Endothelial cell of umbilical vein (primary cell): Measurements from ENCODE around the gene HDAC4. TPM values are rescaled to one million over a fixed set of nuclear protein-coding genes. Genes with fewer than 3 reads are reported as not detected.

Experiments
- BruUV-seq: library from RNA; stranded (reverse); fragments of 400-500 nt; replicated peaks from 2 replicates; lab custom pipeline; 2021; lab: Mats Ljungman, UMichigan
- CTCF ChIA-PET: fragments of 300-600, 350-600 bp; sonication (Branson Sonifier 250); formaldehyde crosslinking; loops from one replicate; lab custom pipeline; 2021; ENCODE audit warnings: antibody characterized with exemption, inconsistent platforms; lab: Charles Lee
- POLR2A ChIA-PET: fragments of 300-600, 350-600 bp; sonication (Branson Sonifier 250); formaldehyde crosslinking; loops from one replicate; lab custom pipeline; 2021; ENCODE audit warnings: antibody characterized with exemption, inconsistent platforms; lab: Charles Lee
- DNase-seq: peaks from one replicate; pipeline ENCODE4 v3.0.0-alpha.2; 2011; ENCODE audit warnings: low read depth, low spot score
- FAIRE-seq: peaks from 2 replicates; lab custom pipeline; 2011; peaks lifted over from hg19 to GRCh38; lab: Jason Lieb, UNC
- H2AFZ ChIP-seq: 2 replicates; pipeline ENCODE4 v1.6.0; 2012; ENCODE audit warnings: low read depth, low read length, control low read depth, inconsistent platforms
- H3K27ac ChIP-seq: 2 replicates; pipeline ENCODE4 v1.5.1; 2011; ENCODE audit warnings: low read depth, mild to moderate bottlenecking, control low read depth, low read length, moderate library complexity; ENCODE audit not compliant: insufficient read depth
- H3K27me3 ChIP-seq, 2 experiments: 2 replicates each; pipeline versions ENCODE4 v1.6.0 to v1.6.1; 2011; ENCODE audit warnings: low read length in 2 of 2, mixed read lengths in 1 of 2; ENCODE audit not compliant: control insufficient read depth in 2 of 2, insufficient read depth in 2 of 2
- H3K36me3 ChIP-seq, 2 experiments: 2 replicates in 1 of 2; 3 replicates in 1 of 2; pipeline ENCODE4 v1.5.1; 2011; ENCODE audit warnings: low read length in 2 of 2, mild to moderate bottlenecking in 1 of 2, moderate library complexity in 1 of 2; ENCODE audit not compliant: control insufficient read depth in 2 of 2, insufficient read depth in 2 of 2; ENCODE audit errors: extremely low read depth in 1 of 2
- H3K4me1 ChIP-seq: 3 replicates; pipeline ENCODE4 v1.5.1; 2011; ENCODE audit warnings: mild to moderate bottlenecking, low read length; ENCODE audit not compliant: control insufficient read depth, insufficient read depth; ENCODE audit errors: extremely low read depth
- H3K4me2 ChIP-seq: 2 replicates; pipeline ENCODE4 v1.6.1; 2011; ENCODE audit warnings: low read length, control low read depth, mixed read lengths; ENCODE audit not compliant: insufficient read depth
- H3K4me3 ChIP-seq, 3 experiments: fragments of 200-600 bp in 1 of 3; sonication (generic), shearing (Covaris generic) in 1 of 3; replicated peaks in 1 of 3; 2 replicates each; pipeline ENCODE4 v1.5.1; 2011 to 2016; ENCODE audit warnings: control low read depth in 3 of 3, low read length in 3 of 3, mild to moderate bottlenecking in 2 of 3, inconsistent platforms in 1 of 3, low read depth in 1 of 3, moderate library complexity in 1 of 3; ENCODE audit not compliant: insufficient read depth in 1 of 3
- H3K79me2 ChIP-seq: 2 replicates; pipeline ENCODE4 v1.6.0; 2012; ENCODE audit warnings: low read length, inconsistent platforms; ENCODE audit not compliant: control insufficient read depth, insufficient read depth
- H3K9ac ChIP-seq: replicated peaks from 2 replicates; pipeline ENCODE3; 2011; ENCODE audit warnings: low read length, control low read depth; ENCODE audit not compliant: insufficient read depth; ENCODE audit errors: extremely low read depth
- H3K9me1 ChIP-seq: replicated peaks from 3 replicates; pipeline ENCODE4 v1.6.0; 2011; ENCODE audit warnings: mild to moderate bottlenecking, low read length; ENCODE audit not compliant: control insufficient read depth, insufficient read depth; ENCODE audit errors: extremely low read depth
- H3K9me3 ChIP-seq: replicated peaks from 2 replicates; pipeline ENCODE4 v1.5.1; 2012; ENCODE audit warnings: low read length, inconsistent platforms; ENCODE audit not compliant: control insufficient read depth, insufficient read depth
- H4K20me1 ChIP-seq: replicated peaks from 2 replicates; pipeline ENCODE3; 2011; ENCODE audit warnings: mild to moderate bottlenecking, low read length; ENCODE audit not compliant: control insufficient read depth, insufficient read depth; ENCODE audit errors: extremely low read depth
- EZH2 ChIP-seq: IDR thresholded peaks from 2 replicates; pipeline ENCODE4 v1.6.1; 2012; ENCODE audit warnings: borderline replicate concordance, low read depth, mild to moderate bottlenecking, moderate library complexity, low read length, inconsistent platforms; ENCODE audit not compliant: severe bottlenecking
- FOS ChIP-seq: IDR thresholded peaks from 2 replicates; pipeline ENCODE4 v1.6.1; 2011; ENCODE audit warnings: mild to moderate bottlenecking, low read length, moderate library complexity, borderline replicate concordance; ENCODE audit not compliant: insufficient read depth
- GATA2 ChIP-seq: IDR thresholded peaks from 2 replicates; pipeline ENCODE4 v1.7.0; 2011; ENCODE audit warnings: low read depth, mild to moderate bottlenecking, moderate library complexity, mixed read lengths, low read length; ENCODE audit not compliant: insufficient read length, insufficient read depth
- JUN ChIP-seq: IDR thresholded peaks from 2 replicates; pipeline ENCODE4 v1.6.1; 2011; ENCODE audit warnings: borderline replicate concordance, low read depth; ENCODE audit not compliant: insufficient read length, insufficient read depth
- MYC ChIP-seq: IDR thresholded peaks from one replicate; pipeline ENCODE4 v1.6.1; 2011; ENCODE audit warnings: mild to moderate bottlenecking, low read depth, low read length
- POLR2A ChIP-seq: IDR thresholded peaks from 2 replicates; pipeline ENCODE4 v1.6.1; 2012; ENCODE audit warnings: low read depth, mild to moderate bottlenecking, control low read depth, low read length
- POLR2AphosphoS5 ChIP-seq: IDR thresholded peaks from 2 replicates; pipeline ENCODE4 v1.6.1; 2012; ENCODE audit warnings: low read depth, mild to moderate bottlenecking, control low read depth, low read length, moderate library complexity; ENCODE audit not compliant: insufficient read depth
- dilution Hi-C: fragments of 300-500 bp; cut with MboI; formaldehyde crosslinking; loops from one replicate; pipeline ENCODE4 v1.15.0; 2019; ENCODE audit warnings: low sequenced_read_pairs; ENCODE audit not compliant: extremely low pct_ligation_motif_present
- intact Hi-C: fragments of 100-400 bp; cut with micrococcal nuclease; formaldehyde crosslinking; loops from one replicate; pipeline ENCODE4 v1.10.0; 2022
- polyA plus RNA-seq, 4 experiments: library from polyadenylated mRNA; depleted of rRNA in 3 of 4; stranded (reverse) in 3 of 4; unstranded in 1 of 4; fragments of >200 nt; gene quantifications; 2 replicates each; pipeline versions ENCODE4 v1.2.1 to v1.2.3, GENCODE V29; 2011 to 2012; ENCODE audit warnings: missing spikeins in 1 of 4
- total RNA-seq: library from RNA; stranded (reverse); gene quantifications from 2 replicates; pipeline ENCODE4 v1.2.3, GENCODE V29; 2021
- TF ChIP-seq, protein P1 (sequence below), 2 donors: IDR thresholded peaks; 1 replicate in 1 of 2; 2 replicates in 1 of 2; pipeline ENCODE4 v1.5.1; 2011; ENCODE audit warnings: low read length in 2 of 2, mild to moderate bottlenecking in 2 of 2, moderate library complexity in 2 of 2, control low read depth in 1 of 2, inconsistent platforms in 1 of 2, low read depth in 1 of 2; ENCODE audit not compliant: insufficient read depth in 1 of 2; ENCODE audit errors: extremely low read depth in 1 of 2
- TF ChIP-seq, protein P2 (sequence below): IDR thresholded peaks from 2 replicates; pipeline ENCODE4 v1.6.1; 2011; ENCODE audit not compliant: insufficient read depth, insufficient read length

Gene HDAC4
- total and polyA plus RNA-seq, 2 donors (not counting 3 experiments of a cell fraction or from before 2014, with no cell fraction given): 13.4 to 33.0 TPM

DNA sequence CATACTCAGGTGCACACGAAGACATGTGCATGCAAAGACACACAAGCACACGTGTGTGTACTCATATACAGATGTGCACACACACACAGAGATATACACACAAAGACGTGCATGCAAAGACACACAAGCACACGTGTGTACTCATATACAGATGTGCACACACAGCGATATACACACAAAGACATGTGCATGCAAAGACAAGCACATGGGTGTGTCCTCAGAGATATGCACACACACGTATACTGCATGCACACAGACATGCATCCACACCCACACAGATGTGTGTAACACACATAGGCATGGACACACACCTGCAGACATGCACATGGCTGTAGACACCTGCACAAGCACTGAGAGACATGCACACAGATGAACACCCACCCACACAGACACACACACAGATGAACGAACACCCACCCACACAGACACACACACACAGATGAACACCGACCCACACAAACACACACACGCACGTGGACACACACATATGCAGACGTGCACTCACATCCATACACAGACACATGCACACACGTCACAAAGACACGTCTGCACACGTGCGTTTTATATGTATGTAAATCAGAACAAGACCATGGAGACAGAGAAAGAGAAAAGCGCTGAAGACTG, 321.0 kb downstream of the HDAC4 start:
- Histone ChIP-seq H3K9me1 (no peaks in the 10 kb centered on the region), H4K20me1 (no peaks in the 10 kb centered on the region), H3K9me3 (no peaks in the 10 kb centered on the region), H2AFZ (no peak overlapping the region), H3K27me3 (no peaks in the 10 kb centered on the region), H3K4me2 (no peak overlapping the region), H3K4me3 (no peak overlapping the region), H3K27ac (no peak overlapping the region), H3K36me3 (peaks cover 0 to 2% of the 10 kb centered on the region in 2 experiments), H3K9ac (no peak overlapping the region), H3K79me2 (no peaks in the 10 kb centered on the region), H3K4me1 (no peaks in the 10 kb centered on the region)
- POLR2A ChIA-PET: no interaction called here
- BruUV-seq: no TSS peak
- intact Hi-C loops: no loop called here
- no peak for DNase-seq
- TF ChIP-seq, protein P1, sequence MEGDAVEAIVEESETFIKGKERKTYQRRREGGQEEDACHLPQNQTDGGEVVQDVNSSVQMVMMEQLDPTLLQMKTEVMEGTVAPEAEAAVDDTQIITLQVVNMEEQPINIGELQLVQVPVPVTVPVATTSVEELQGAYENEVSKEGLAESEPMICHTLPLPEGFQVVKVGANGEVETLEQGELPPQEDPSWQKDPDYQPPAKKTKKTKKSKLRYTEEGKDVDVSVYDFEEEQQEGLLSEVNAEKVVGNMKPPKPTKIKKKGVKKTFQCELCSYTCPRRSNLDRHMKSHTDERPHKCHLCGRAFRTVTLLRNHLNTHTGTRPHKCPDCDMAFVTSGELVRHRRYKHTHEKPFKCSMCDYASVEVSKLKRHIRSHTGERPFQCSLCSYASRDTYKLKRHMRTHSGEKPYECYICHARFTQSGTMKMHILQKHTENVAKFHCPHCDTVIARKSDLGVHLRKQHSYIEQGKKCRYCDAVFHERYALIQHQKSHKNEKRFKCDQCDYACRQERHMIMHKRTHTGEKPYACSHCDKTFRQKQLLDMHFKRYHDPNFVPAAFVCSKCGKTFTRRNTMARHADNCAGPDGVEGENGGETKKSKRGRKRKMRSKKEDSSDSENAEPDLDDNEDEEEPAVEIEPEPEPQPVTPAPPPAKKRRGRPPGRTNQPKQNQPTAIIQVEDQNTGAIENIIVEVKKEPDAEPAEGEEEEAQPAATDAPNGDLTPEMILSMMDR (IDR thresholded peaks at IDR 0.05; ENCODE audit: extremely low read depth in 1 of 2, insufficient read depth in 1 of 2, low read depth in 1 of 2, low read length in 2 of 2): no peak
- no peak for TF ChIP-seq POLR2AphosphoS5
- TF ChIP-seq GATA2: no peak
- TF ChIP-seq FOS: no peak
- TF ChIP-seq, protein P2, sequence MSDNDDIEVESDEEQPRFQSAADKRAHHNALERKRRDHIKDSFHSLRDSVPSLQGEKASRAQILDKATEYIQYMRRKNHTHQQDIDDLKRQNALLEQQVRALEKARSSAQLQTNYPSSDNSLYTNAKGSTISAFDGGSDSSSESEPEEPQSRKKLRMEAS: no peak
- TF ChIP-seq POLR2A: no peak
- no peak for TF ChIP-seq JUN
- TF ChIP-seq MYC: no peak
- no peak for TF ChIP-seq EZH2
- dilution Hi-C loops: no loop called here
- CTCF ChIA-PET: no interaction called here
- FAIRE-seq: no peak
